ENCODE measurements around the gene ADGRE3. TPM values are rescaled to one million over a fixed set of nuclear protein-coding genes. Genes with fewer than 3 reads are reported as not detected.

Gene ADGRE3
- total RNA-seq, 1 experiment from 2014 or later, result not detected

GRCh38 chr19:14580623-14581237, 93.9 kb downstream of the ADGRE3 start:
- Histone ChIP-seq H3K4ac (ENCODE audit: low read depth, low read length) (no peak overlapping the region), H3K14ac (ENCODE audit: insufficient read depth, low read length) (no peak overlapping the region), H4K20me1 (ENCODE audit: control insufficient read depth, insufficient read depth, insufficient read length) (no peaks in the 10 kb centered on the region), H4K5ac (ENCODE audit: insufficient read length, low read depth, low read length) (no peak overlapping the region), H2BK120ac (ENCODE audit: low read depth, low read length, poor library complexity, severe bottlenecking) (no peak overlapping the region), H2BK20ac (ENCODE audit: low read depth, low read length, poor library complexity, severe bottlenecking) (no peak overlapping the region), H2BK15ac (ENCODE audit: low read depth, low read length) (no peak overlapping the region), H4K8ac (replicated peaks; ENCODE audit: insufficient read length, low read depth, low read length) (no peak overlapping the region), H2BK5ac (ENCODE audit: insufficient read length, low read length) (no peak overlapping the region), H3K27me3 (ENCODE audit: insufficient read depth, low read length) (no peaks in the 10 kb centered on the region), H3K79me1 (ENCODE audit: insufficient read depth, low read depth, low read length, poor library complexity, severe bottlenecking) (no peaks in the 10 kb centered on the region), H3K56ac (ENCODE audit: insufficient read length, low read depth, low read length) (no peak overlapping the region), H3K79me2 (ENCODE audit: insufficient read depth, low read length) (no peaks in the 10 kb centered on the region), H3K18ac (ENCODE audit: insufficient read length, low read depth, low read length) (no peak overlapping the region), H3K9ac (ENCODE audit: extremely low read depth, insufficient read length, low read length) (no peak overlapping the region), H2AK5ac (ENCODE audit: insufficient read length, low read length) (no peak overlapping the region), H3K23ac (ENCODE audit: insufficient read length, low read depth, low read length) (no peak overlapping the region), H2BK12ac (ENCODE audit: insufficient read length, low read depth, low read length) (no peak overlapping the region), H4K91ac (ENCODE audit: insufficient read length, low read depth, low read length) (no peak overlapping the region), H3K27ac (ENCODE audit: insufficient read length, low read depth, low read length) (no peak overlapping the region), H3K4me1 (ENCODE audit: insufficient read depth, low read length) (no peaks in the 10 kb centered on the region), H3K9me3 (ENCODE audit: control insufficient read depth, low read depth, low read length) (no peaks in the 10 kb centered on the region), H2AFZ (ENCODE audit: low read length) (no peak overlapping the region), H3K4me2 (ENCODE audit: insufficient read depth, insufficient read length, low read length) (no peak overlapping the region), H3K23me2 (ENCODE audit: insufficient read length, low read depth, low read length, poor library complexity, severe bottlenecking) (no peaks in the 10 kb centered on the region), H3T11ph (ENCODE audit: low read length) (no peak overlapping the region)
- Mint-ChIP-seq H3K36me3 (ENCODE audit: insufficient read depth in 1 of 3, low read depth in 3 of 3) (no peaks in the 10 kb centered on the region), H3K27me3 (ENCODE audit: low read depth) (no peaks in the 10 kb centered on the region), H3K27ac (no peak overlapping the region), H3K4me3 (no peak overlapping the region), H3K4me1 (no peaks in the 10 kb centered on the region), H3K9me3 (peaks cover 0 to 38% of the 10 kb centered on the region in 2 experiments; a peak in 2 of 5 replicates)
- no CpG with 5 or more reads among the region's 6 CpGs for WGBS (ENCODE audit: extremely low coverage, insufficient read length, low lambda C conversion rate)
- DNase-seq, result no peak
- TF ChIP-seq CTCF (conservative IDR thresholded peaks at IDR 0.05), result peak; percentile 21; the same call in 2 of the 3 replicates

All from H9 (cell line).